CD4-positive, alpha-beta T cell treated with Interferon alpha-2 for 1 hour (primary cell): ENCODE measurements around the gene IPO5.
"Not testable (repeated sequence)": the region's sequence is repeated elsewhere in the genome, so short reads cannot be mapped to it uniquely, and the experiment has no call there.

Source experiments
- DNase-seq, 2 donors: peaks; one replicate each; pipeline ENCODE4 v3.0.0-alpha.2; 2020 to 2022

IPO5 gene

DNA sequence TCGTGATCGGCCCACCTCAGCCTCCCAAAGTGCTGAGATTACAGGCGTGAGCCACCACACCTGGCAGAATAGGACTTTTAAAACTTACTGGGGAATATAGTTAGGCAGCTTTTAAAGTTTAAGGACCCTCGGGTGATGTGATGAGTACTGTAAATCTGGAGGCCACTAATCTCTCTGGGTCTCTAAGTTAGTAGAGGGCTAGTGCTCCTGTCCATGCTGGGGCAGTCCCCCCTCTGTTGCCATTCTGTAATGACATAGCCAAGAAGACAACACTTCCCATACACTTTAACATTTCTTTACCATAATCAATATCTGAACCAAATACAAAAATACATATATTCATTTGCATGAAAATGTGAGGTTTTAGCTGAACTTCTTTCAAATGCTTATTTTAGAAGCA is 65.7 kb downstream of the IPO5 start:
- no peak for DNase-seq

DNA sequence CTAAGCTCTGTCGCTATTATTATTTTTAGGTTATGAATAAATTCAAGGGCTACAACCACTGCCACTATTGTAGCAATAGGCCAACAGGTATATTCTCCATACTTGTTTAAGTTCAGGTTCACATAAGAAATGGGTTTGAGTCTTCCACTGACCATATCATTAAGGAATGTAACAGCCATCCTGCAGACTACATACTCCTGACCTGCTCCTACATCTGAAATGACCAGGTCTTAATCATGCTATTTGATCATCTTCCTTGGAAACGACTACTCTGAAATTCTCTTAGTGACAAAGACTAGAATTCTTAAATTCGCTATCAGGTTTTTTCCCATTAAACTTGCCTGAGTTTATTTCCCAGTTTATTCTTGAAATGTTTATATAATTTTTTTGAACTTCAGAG is 66.8 kb downstream of the IPO5 start:
- no peak for DNase-seq

DNA sequence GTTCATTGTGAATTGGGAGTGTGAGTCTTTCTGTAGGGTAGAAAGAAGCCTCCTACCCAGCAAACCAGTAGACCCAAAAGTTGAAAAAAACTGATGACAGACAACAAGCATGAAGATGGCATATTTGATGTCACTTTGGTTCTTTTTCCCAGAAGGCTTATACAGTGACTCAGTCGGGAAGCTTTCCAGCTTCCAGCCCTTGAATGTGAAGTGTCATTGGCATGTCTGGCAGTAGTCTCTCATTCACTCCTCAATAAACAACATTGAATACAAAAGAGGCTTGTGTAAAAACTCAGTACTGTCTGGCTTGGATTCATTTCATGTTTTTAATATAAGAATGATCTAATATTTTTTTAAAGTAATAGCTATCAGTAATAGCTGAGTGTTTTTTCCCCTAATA is 68.7 kb downstream of the IPO5 start:
- DNase-seq, result no peak

DNA sequence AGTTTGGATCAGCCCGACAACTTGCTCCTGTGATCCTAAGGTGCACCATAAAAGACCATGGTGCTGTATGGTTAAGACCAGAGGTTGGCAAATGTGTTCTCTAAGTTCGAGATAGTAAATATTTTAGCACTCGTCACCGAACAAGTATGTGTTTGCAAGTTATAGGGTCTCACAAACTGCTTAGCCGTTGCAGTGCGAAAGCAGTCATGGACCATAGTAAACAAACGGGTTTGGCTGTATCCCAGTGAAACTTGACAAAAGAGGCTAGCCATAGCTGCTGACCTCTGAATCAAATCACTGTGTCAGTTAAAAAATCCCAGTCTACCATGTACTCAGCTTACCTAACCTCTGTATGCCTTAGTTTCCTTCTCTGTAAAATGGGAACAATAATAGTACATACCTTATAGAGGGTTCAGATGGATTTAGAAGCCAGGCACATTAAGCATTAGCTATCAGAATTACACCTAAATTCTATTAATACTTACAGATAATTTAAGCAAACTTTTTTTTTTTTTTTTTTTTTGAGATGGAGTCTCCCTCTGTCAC is 72.1 kb downstream of the IPO5 start:
- no peak for DNase-seq

GRCh38 chr13:98026457-98026857 is 73.0 kb downstream of the IPO5 start:
- no peak for DNase-seq

DNA sequence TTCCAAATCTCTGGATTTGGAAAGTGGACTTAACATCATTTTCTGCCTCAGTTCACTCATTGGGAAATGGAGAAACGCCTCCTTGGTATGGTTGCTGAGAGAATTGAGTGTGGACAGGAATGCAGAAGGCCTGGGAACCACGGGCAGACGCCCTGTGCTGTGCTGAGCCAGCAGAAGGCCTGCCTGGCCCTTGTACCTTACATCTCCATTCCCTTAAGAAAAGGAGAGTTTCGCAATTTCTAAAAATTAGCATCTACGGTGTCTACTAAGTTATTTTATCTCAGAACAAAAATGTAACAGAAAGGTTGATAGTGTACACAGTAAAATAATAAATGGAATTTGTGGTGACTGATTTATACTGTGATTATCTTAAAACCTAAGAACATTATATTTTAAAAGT is 78.7 kb downstream of the IPO5 start:
- no peak for DNase-seq

DNA sequence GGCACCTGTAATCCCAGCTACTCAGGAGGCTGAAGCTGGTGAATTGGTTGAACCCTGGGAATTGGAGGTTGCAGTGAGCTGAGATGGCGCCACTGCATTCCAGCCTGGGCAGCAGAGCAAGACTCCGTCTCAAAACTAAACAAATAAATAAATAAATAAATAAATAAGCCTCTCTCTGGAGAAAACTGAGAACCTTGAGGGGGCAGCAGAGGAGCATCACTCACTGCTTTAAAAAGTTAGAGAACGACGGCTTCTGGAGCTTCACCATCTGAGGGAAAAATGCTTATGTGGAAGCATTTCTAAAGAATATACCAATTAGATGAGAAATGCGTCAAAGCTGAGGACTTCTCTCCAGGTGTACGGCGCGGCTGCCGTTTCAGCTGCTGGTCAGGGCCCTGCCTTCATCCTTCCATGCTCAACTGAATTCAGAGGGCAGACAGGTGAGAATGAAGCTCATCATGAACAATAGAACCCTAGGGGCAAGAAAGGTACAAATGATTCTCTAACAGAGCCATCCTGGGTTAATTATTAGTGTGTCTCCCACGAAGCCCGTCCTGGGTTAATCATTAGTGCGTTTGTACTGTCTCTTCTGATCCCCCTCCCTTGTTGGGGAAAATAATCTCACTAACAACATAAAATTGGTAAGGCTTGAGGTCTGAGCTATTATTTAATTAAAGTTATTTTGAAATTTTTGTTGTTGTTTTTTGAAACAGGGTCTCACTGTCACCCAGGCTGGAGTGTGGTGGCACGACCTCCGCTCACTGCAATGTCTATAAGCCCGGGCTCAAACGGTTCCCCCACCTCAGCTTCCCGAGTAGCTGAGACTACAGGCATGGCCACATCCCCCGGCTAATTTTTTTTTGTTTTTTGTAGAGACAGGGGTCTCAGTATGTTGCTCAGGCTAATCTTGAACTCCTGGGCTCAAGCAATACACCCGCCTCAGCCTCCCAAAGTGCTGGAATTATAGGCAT is 80.1 kb downstream of the IPO5 start:
- no peak for DNase-seq

GRCh38 chr13:98035373-98035772 is 81.9 kb downstream of the IPO5 start:
- DNase-seq, result no peak

DNA sequence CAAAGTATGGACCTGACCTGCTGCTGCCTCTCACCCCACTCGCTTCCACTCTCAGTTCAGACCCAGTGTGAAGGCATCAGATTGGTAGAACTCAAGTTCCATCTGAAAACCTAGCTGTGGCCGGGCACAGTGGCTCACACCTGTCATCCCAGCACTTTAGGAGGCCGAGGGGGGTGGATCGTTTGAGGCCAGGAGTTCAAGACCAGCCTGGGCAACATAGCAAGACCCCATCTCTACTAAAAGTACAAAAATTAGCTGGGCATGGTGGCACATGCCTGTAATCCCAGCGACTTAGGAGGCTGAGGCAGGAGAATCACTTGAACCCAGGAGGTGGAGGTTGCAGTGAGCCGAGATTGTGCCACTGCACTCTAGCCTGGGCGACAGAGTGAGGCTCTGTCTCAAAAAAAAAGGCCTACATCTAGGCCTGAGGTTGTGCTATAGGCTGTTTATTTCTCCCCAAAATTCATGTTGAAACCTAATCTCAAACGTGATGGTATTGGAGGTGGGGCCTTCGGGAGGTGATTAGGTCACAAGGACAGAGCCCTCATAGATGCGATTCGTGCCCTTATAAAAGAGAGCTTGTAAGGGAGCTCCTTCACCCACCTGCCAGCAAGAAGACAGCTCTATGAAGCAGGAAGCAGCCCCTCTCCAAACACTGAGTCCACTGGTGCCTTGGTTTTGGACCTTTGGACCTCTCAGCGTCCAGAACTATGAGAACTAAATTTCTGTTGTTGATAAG is 83.3 kb downstream of the IPO5 start:
- DNase-seq, result not testable (repeated sequence)

- DNase-seq, result no peak
Measured at GRCh38 chr13:98039261-98039660, 85.8 kb downstream of the IPO5 start.

DNA sequence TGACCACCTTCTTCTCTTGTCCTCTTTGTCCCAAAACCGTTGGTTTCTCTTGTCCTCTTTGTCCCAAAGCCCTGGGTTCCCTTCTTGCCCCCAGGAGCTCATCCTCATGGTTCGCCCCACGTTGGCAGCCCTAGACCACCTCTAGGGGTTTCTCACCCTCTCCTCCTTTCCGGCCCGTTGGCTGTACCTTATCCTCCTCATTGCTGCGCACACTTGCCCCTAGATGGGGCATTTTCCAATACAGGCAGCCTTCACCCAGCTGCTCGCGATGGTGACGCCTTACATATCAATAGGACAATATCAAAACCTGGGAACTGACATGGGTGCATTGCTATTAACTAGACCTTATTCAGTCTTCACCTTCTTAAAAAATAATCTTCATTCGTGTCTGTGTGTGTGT is 86.5 kb downstream of the IPO5 start:
- DNase-seq, result no peak

DNA sequence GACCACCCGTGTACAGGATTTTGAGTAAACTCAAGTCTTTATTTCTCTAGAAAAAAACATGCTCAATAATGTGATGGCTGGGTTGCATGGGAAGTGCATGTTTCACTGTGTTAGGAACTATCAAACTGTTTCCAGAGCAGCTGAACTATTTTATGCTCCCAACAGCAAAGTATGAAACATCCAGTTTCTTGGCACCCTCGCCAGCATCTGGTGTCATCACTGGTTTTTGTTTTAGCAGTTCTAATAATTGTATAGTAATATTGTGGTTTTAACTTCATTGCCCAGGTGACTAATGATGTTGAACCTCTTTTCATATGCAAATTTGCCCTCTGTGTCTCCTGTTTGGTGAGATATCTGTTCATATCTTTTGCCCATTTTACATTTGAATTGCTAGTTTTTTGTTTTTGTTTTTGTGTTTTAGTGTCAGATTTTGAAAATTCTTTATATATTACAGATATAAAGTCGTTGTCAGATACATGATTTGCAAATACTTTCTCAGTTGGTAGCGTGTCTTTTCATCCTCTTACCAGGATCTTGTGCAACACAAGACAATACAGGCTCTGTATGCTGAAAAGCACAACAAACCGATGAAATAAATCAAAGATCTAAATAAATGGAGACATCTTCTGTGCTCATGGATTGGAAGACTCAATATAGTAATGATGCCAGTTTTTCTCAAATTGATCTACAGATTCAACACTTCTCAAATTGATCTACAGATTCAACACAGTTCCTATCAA is 87.8 kb downstream of the IPO5 start:
- no peak for DNase-seq

GRCh38 chr13:98044301-98044700 is 90.8 kb downstream of the IPO5 start:
- no peak for DNase-seq

DNA sequence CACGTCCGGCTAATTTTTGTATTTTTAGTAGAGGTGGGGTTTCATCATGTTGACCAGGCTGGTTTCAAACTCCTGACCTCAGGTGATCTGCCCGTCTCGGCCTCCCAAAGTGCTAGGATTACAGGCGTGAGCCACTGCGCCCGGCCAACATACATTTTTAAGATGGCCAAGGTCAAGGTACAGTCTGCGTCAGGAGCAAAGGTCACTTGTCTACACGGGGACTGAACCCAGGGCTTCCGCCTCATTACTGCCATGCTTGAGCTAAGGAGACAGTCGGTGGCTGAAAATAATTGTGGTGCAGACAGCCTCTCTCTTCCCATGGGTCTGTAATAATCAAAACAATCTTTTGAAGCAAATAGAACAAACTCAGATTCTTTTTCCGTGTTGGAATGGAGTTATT is 94.3 kb downstream of the IPO5 start:
- not testable (repeated sequence) for DNase-seq

GRCh38 chr13:98048265-98048664 is 94.8 kb downstream of the IPO5 start:
- no peak for DNase-seq

DNA sequence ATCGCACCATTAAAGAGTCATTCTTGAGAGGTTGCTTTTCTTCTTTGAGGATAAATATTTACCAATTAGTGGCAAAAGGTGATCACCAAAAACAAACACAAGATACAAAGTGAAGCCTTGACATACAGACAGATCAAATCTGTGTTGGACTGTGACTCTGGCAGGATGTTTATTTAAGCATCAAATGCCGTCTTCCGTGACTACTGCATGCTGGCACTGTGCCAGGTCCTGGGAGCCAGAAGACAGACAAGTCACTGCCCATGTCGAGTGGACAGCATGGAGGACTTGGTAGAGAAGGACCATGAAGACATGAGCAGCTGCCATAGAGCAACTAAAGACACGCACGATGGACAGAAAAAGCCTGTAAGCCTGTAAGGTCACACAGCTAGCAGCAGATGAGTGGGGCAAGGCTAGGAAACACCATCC is 96.6 kb downstream of the IPO5 start:
- no peak for DNase-seq

DNA sequence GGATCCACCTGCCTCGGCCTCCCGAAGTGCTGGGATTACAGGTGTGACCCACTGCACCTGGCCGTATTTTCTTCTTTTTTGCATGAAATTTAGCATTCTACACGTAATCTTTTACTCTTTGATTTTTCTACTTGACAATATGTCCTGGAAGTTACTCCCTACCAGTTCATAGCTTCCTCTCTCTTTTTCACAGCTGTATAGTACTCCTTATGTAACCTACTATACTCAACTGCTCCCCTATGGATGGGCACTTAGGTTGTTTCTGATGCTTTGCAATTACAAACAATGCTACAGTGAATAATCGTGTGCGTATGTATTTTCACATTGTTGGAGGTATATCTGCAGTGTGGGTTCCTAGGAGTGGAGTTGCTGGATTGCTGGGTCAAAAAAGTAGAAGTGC is 98.9 kb downstream of the IPO5 start:
- no peak for DNase-seq

DNA sequence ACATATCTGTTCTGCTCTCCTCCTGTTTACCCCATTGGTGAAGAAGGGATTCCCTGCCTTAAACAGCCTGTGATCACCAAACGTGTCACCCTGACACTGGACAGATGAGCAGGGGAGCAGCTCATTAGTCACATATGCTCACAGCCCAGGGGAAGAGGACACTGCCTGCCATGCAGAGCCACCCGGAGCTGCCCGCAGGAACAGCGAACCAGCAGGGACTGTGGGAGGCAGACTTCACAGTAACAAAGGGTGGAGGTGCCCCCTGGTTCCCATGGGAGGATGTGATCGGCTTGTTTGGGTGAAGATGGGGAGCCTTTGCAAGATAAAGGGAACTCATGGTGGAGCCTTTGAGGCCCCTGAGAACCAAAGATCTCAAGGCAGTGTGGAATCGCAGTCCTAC is 100.8 kb downstream of the IPO5 start:
- DNase-seq, result no peak

DNA sequence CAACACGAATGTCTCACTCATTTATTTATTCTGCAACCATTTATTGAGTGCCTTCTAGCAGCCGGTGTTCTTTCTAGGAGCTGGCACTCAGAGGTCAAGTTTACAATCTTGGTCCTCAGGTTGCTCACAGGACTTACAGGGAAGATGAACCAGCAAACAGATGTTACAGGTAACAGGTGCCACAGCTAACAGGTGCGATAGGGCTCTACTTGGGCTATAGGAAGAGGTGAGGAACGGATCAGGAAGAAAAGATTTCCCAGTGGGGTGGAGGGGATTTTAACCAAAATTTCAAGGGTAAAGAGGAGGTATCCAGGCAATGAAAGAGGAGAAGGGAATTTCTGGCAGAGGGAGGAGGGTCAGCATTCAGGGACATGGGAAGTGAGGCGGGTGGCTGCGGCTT is 102.1 kb downstream of the IPO5 start:
- no peak for DNase-seq

DNA sequence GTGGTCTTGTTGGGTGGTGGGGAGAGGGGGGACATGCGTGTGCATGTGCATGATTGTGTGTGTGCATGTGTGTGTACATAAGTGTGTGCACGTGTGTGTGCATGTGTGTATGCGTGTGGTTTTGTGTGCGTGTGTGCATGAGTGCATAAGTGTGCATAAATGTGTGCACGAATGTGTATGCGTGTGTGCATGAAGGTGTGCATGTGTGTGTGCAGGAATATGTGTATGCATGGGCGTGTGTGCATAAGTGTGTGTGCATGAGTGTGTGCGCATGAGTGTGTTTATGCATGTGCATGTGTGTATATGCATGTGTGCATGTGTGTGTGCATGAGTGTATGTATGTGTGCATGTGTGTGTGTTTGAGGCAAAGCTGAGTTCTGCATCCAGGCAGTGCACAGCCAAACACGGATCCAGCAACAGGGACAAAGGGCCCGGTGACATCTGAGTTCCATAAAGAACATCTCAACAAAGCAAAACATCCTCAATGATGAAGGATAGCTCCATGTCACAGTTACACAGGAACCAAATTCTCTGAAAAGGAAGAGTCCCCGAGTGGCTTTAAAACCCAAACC is 103.5 kb downstream of the IPO5 start:
- DNase-seq, result no peak

DNA sequence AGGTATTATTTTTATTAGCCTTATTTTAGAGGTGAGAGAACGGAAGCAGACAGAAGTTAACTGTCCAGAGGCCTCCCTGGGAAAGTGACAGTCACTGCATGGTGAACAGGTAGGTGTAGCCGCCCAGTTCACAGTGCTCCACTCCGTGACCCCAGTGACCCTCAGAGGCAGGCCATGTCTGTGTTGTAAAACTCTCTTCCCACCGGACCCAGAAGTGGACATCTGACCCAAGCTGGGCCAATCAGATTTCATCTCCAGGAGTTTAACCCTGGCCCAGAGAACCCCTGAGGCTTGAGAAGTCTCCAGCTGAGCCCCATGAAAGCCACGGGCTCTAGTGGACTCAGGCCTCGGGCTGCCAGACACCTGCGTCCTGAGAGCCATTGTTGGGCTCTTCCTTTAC is 105.8 kb downstream of the IPO5 start:
- DNase-seq, result no peak

GRCh38 chr13:98060282-98060681 is 106.8 kb downstream of the IPO5 start:
- no peak for DNase-seq

GRCh38 chr13:98065468-98065867 is 112.0 kb downstream of the IPO5 start:
- no peak for DNase-seq
